Breast epithelium (tissue), 4 donors: ENCODE data around the gene UBAP1L. TPM values are rescaled to one million over a fixed set of nuclear protein-coding genes. Genes with fewer than 3 reads are reported as not detected.

Experiments used
- DNase-seq, 2 donors: peaks; one replicate each; pipeline ENCODE4 v3.0.0-alpha.2; 2019; ENCODE audit warnings: low spot score in 2 of 2
- H3K27ac ChIP-seq, 2 donors: fragments of 200-600 bp; sonication (generic) in 1 of 2; one replicate each; pipeline ENCODE4 v1.5.1; 2016 to 2019; ENCODE audit warnings: mild to moderate bottlenecking in 1 of 2
- H3K27me3 ChIP-seq, 2 donors: fragments of 200-600 bp; sonication (generic) in 1 of 2; one replicate each; pipeline versions ENCODE4 v1.5.1 to v1.6.0; 2017 to 2019; ENCODE audit warnings: control low read depth in 1 of 2, mild to moderate bottlenecking in 1 of 2
- H3K36me3 ChIP-seq: fragments of 200-600 bp; one replicate; pipeline ENCODE4 v1.5.1; 2019
- H3K4me1 ChIP-seq, 2 donors: fragments of 200-600 bp; sonication (generic); one replicate each; pipeline ENCODE4 v1.5.1; 2016 to 2019; ENCODE audit warnings: control low read depth in 1 of 2
- H3K4me3 ChIP-seq, 3 donors: fragments of 200-600 bp; sonication (generic); 1 replicate in 2 of 3; 2 replicates in 1 of 3; pipeline ENCODE4 v1.5.1; 2016 to 2019; ENCODE audit warnings: mild to moderate bottlenecking in 3 of 3, moderate library complexity in 2 of 3
- H3K9me3 ChIP-seq, 2 donors: fragments of 200-600 bp; sonication (generic) in 1 of 2; one replicate each; pipeline ENCODE4 v1.5.1; 2016 to 2019; ENCODE audit warnings: control low read depth in 1 of 2
- POLR2A ChIP-seq: fragments of 450-650 bp; IDR thresholded peaks from one replicate; pipeline ENCODE4 v1.6.1; 2016; ENCODE audit warnings: antibody characterized with exemption, mild to moderate bottlenecking, moderate library complexity
- POLR2AphosphoS5 ChIP-seq, 3 donors: sonication (generic); formaldehyde crosslinking; IDR thresholded peaks; one replicate each; pipeline ENCODE4 v1.6.1; 2017; ENCODE audit warnings: antibody characterized with exemption in 3 of 3
- intact Hi-C: fragments of 100-400 bp; cut with DNase I; formaldehyde crosslinking; loops from one replicate; pipeline ENCODE4 v1.15.1; 2023; ENCODE audit warnings: low total_unique reads
- total RNA-seq, 3 donors: library from RNA; depleted of rRNA; stranded (reverse); fragments of >200 nt; gene quantifications; one replicate each; pipeline ENCODE4 v1.1.0, GENCODE V29; 2016
- TF ChIP-seq, protein P1 (sequence below), 3 donors: fragments of 450-650 bp; IDR thresholded peaks; one replicate each; pipeline ENCODE4 v1.5.1; 2016 to 2017; ENCODE audit warnings: antibody characterized with exemption in 3 of 3, mild to moderate bottlenecking in 3 of 3, moderate library complexity in 3 of 3

Gene UBAP1L
- total RNA-seq, 3 donors from 2014 or later: 3.7 to 10.0 (median 7.2) TPM

DNA sequence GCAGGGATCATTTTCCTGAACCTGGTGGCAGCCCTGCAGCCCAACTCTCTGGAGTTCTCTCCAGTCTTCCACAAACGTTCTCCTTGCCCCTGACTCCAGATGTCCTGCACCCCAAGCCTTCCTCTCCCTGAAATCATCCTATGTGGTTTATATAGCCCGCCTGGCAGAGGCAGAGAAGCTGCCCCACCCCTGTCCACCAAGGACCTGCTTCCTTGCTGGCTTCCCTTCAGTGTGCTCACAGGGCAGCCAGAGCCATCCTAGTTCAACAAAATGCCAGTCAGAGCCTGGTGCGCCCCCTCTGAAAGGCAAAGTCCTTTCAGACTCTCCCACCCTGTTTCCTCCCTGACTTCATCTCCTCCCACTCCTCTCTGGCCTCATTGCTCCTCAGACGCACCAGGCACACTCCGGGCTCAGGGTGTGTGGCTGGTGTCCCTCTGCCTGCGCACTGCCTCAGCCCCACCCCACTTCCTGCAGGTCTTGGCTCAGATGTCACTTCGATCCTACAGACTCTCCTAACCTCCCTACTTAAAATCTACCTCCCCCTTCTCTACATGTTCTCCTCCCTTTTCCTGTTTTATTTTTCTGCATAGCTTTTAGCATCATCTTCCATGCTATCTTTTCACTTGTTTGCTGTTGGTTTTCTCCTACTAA is 32.6 kb downstream of the UBAP1L start:
- Histone ChIP-seq H3K4me1 (no peaks in the 10 kb centered on the region), H3K27ac (peak overlapping the region in 1 of 2 donors; percentile 58)
- intact Hi-C loops: no loop called here

DNA sequence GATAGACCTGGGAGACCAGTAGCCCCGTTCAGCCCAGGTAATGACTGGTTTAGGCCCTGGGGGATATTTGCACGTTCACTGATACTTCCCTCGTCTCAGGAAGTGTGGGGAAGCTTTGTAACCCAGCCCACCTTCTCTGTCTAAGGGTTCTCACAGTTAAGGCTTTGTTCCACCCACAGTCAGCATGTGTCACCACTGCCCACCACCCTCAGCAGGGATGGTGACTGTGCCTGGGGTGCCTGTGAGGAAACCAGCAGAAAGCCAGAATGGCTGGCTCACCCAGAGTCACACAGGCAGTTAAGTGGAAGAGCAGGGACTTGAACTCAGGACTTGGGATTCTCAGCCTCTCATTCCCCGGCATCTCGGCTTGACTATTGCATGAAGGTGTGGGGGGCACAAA is 33.2 kb downstream of the UBAP1L start:
- no peaks in the 10 kb centered on the region for H3K9me3 ChIP-seq
- H3K4me1 ChIP-seq: no peaks in the 10 kb centered on the region
- H3K27me3 ChIP-seq: peaks cover 0 to 9% of the 10 kb centered on the region in 2 donors
- DNase-seq: no peak
- H3K36me3 ChIP-seq: no peaks in the 10 kb centered on the region
- intact Hi-C loops: no loop called here
- peak overlapping the region in 1 of 2 donors; percentile 58 for H3K27ac ChIP-seq
- no peak for TF ChIP-seq POLR2A
- TF ChIP-seq, protein P1, sequence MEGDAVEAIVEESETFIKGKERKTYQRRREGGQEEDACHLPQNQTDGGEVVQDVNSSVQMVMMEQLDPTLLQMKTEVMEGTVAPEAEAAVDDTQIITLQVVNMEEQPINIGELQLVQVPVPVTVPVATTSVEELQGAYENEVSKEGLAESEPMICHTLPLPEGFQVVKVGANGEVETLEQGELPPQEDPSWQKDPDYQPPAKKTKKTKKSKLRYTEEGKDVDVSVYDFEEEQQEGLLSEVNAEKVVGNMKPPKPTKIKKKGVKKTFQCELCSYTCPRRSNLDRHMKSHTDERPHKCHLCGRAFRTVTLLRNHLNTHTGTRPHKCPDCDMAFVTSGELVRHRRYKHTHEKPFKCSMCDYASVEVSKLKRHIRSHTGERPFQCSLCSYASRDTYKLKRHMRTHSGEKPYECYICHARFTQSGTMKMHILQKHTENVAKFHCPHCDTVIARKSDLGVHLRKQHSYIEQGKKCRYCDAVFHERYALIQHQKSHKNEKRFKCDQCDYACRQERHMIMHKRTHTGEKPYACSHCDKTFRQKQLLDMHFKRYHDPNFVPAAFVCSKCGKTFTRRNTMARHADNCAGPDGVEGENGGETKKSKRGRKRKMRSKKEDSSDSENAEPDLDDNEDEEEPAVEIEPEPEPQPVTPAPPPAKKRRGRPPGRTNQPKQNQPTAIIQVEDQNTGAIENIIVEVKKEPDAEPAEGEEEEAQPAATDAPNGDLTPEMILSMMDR (IDR thresholded peaks at IDR 0.05): no peak
- H3K4me3 ChIP-seq: no peak overlapping the region

More for the DNA sequence above, 32.6 kb downstream of the UBAP1L start:
- peaks cover 0 to 2% of the 10 kb centered on the region in 2 donors for H3K27me3 ChIP-seq
- no peak overlapping the region for H3K4me3 ChIP-seq
- TF ChIP-seq, protein P1 (IDR thresholded peaks at IDR 0.05): no peak
- TF ChIP-seq POLR2AphosphoS5 (IDR thresholded peaks at IDR 0.05) (no peak), POLR2A (no peak)
- no peaks in the 10 kb centered on the region for H3K36me3 ChIP-seq
- DNase-seq: no peak
- H3K9me3 ChIP-seq: no peaks in the 10 kb centered on the region

DNA sequence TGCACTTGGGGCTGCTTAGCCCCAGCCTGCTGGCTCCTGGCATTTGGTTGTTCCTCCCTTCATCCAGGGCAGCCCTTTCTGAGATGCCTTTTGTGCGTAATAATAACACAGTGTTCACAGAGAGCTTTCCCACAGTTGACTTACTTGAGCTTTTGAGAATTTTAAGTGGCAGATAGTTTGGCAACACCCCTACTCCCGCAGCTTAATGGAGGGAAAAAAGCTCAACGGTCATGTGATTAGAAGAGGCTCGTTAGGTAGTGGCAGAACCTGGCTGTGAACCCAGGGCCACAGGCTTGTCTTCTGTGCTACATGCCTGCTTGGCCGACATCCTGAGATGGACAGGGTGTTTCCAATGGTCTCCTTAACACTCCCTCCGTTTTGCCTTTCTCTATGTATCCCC is 33.7 kb downstream of the UBAP1L start:
- TF ChIP-seq, protein P1 (IDR thresholded peaks at IDR 0.05): no peak
- no peak for TF ChIP-seq POLR2AphosphoS5 (IDR thresholded peaks at IDR 0.05)
- no peak for DNase-seq
- no peaks in the 10 kb centered on the region for H3K9me3 ChIP-seq
- H3K36me3 ChIP-seq: no peaks in the 10 kb centered on the region
- H3K27ac ChIP-seq: no peak overlapping the region
- intact Hi-C loops: no loop called here
- H3K4me3 ChIP-seq: no peak overlapping the region
- peaks cover 0 to 11% of the 10 kb centered on the region in 2 donors for H3K27me3 ChIP-seq
- no peaks in the 10 kb centered on the region for H3K4me1 ChIP-seq

DNA sequence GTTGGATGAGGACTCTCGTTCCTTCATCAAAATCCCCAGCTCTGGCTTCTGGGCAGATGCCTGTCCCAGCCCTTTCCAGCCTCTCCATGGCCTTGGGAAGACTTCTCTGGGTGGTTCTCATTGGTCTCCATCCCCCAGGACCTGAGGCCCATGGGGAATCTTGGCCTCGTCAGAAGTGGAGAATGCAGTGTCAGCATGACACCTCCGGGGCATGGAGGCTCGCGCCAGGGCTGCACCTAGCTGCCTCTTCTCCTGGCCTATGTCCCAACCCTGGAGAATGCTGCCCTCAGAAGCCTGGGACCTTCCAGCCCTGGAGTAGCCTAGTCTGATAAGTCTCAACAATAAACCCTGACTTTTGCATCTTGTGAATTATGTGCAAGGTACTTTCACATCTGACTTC is 35.4 kb downstream of the UBAP1L start:
- Histone ChIP-seq H3K36me3 (no peaks in the 10 kb centered on the region), H3K4me3 (no peak overlapping the region), H3K4me1 (no peaks in the 10 kb centered on the region), H3K27me3 (peaks cover 0 to 11% of the 10 kb centered on the region in 2 donors), H3K9me3 (no peaks in the 10 kb centered on the region), H3K27ac (no peak overlapping the region)
- DNase-seq: no peak
- intact Hi-C loops: no loop called here
- TF ChIP-seq POLR2AphosphoS5 (IDR thresholded peaks at IDR 0.05) (no peak), POLR2A (no peak)
- TF ChIP-seq, protein P1 (IDR thresholded peaks at IDR 0.05): no peak

DNA sequence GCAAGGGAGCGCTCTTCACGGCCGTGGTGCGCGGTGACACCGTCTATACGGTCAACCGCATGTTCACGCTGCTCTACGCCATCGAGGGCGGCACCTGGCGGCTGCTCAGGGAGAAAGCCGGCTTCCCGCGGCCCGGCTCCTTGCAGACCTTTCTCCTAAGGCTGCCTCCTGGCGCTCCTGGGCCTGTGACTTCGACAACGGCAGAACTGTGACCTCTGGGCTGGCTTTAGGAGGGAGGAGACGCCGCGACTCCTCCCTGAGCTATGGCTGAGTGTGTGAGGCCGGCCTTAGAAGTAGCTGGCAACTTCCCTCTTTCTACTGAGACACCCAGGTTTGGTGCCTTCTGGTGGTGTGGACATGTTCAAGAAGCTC is 37.0 kb downstream of the UBAP1L start:
- H3K4me1 ChIP-seq: no peaks in the 10 kb centered on the region
- H3K9me3 ChIP-seq: no peaks in the 10 kb centered on the region
- peak in 1 of 2 donors; percentile 63 for DNase-seq
- H3K36me3 ChIP-seq: no peaks in the 10 kb centered on the region
- H3K4me3 ChIP-seq: peak overlapping the region in 1 of 3 donors; percentile 30
- H3K27me3 ChIP-seq: peaks cover 0 to 11% of the 10 kb centered on the region in 2 donors
- intact Hi-C loops: no loop called here
- H3K27ac ChIP-seq: no peak overlapping the region
- TF ChIP-seq, protein P1 (IDR thresholded peaks at IDR 0.05): no peak
- TF ChIP-seq POLR2A (no peak), POLR2AphosphoS5 (IDR thresholded peaks at IDR 0.05) (no peak)
